ENCODE data around the gene OR2G6.

Gene OR2G6

GRCh38 chr1:248576260-248576980 lies 68.5 kb downstream of the OR2G6 start:
- DNase-seq, result no peak

All from activated naive CD4-positive, alpha-beta T cell treated with anti-CD3 and anti-CD28 coated beads, Interleukin-2, amount 50 U/mL, for 16 hours (primary cell).